ENCODE results near the gene LRMDA.
"Not testable (repeated sequence)": the region's sequence is repeated elsewhere in the genome, so short reads cannot be mapped to it uniquely, and the experiment has no call there.

The LRMDA gene

GRCh38 chr10:75605096-75605495, 173.7 kb downstream of the LRMDA start:
- in situ Hi-C loops (cut with MboI; ENCODE audit: low sequenced_read_pairs): no loop called here

- in situ Hi-C loops (cut with MboI; ENCODE audit: low sequenced_read_pairs): not testable (repeated sequence)
Observed at GRCh38 chr10:75605795-75606194, 174.4 kb downstream of the LRMDA start.

GRCh38 chr10:75606203-75606779, 174.9 kb downstream of the LRMDA start:
- in situ Hi-C loops (cut with MboI; ENCODE audit: low sequenced_read_pairs): no loop called here

- in situ Hi-C loops (cut with MboI; ENCODE audit: low sequenced_read_pairs): no loop called here
Observed at GRCh38 chr10:75607576-75607975, 176.2 kb downstream of the LRMDA start.

GRCh38 chr10:75610183-75610582, 178.8 kb downstream of the LRMDA start:
- in situ Hi-C loops (cut with MboI; ENCODE audit: low sequenced_read_pairs): no loop called here

- in situ Hi-C loops (cut with MboI; ENCODE audit: low sequenced_read_pairs): no loop called here
Observed at GRCh38 chr10:75611172-75611992, 180.0 kb downstream of the LRMDA start.

GRCh38 chr10:75611993-75612372, 180.6 kb downstream of the LRMDA start:
- in situ Hi-C loops (cut with MboI; ENCODE audit: low sequenced_read_pairs): no loop called here

- in situ Hi-C loops (cut with MboI; ENCODE audit: low sequenced_read_pairs): no loop called here
Observed at GRCh38 chr10:75612904-75613684, 181.7 kb downstream of the LRMDA start.

GRCh38 chr10:75613685-75614504, 182.5 kb downstream of the LRMDA start:
- in situ Hi-C loops (cut with MboI; ENCODE audit: low sequenced_read_pairs): no loop called here

- in situ Hi-C loops (cut with MboI; ENCODE audit: low sequenced_read_pairs): no loop called here
Observed at GRCh38 chr10:75616076-75616475, 184.7 kb downstream of the LRMDA start.

GRCh38 chr10:75616874-75617478, 185.6 kb downstream of the LRMDA start:
- in situ Hi-C loops (cut with MboI; ENCODE audit: low sequenced_read_pairs): no loop called here

- in situ Hi-C loops (cut with MboI; ENCODE audit: low sequenced_read_pairs): no loop called here
Observed at GRCh38 chr10:75617485-75618155, 186.2 kb downstream of the LRMDA start.

GRCh38 chr10:75619635-75620034, 188.2 kb downstream of the LRMDA start:
- in situ Hi-C loops (cut with MboI; ENCODE audit: low sequenced_read_pairs): no loop called here

GRCh38 chr10:75620356-75620755, 188.9 kb downstream of the LRMDA start:
- in situ Hi-C loops (cut with MboI; ENCODE audit: low sequenced_read_pairs): no loop called here

GRCh38 chr10:75621003-75621402, 189.6 kb downstream of the LRMDA start:
- in situ Hi-C loops (cut with MboI; ENCODE audit: low sequenced_read_pairs): not testable (repeated sequence)

GRCh38 chr10:75622503-75622902, 191.1 kb downstream of the LRMDA start:
- in situ Hi-C loops (cut with MboI; ENCODE audit: low sequenced_read_pairs): no loop called here

GRCh38 chr10:75623310-75624093, 192.1 kb downstream of the LRMDA start:
- in situ Hi-C loops (cut with MboI; ENCODE audit: low sequenced_read_pairs): no loop called here

- in situ Hi-C loops (cut with MboI; ENCODE audit: low sequenced_read_pairs): no loop called here
Observed at GRCh38 chr10:75624638-75625037, 193.2 kb downstream of the LRMDA start.

GRCh38 chr10:75630746-75631145, 199.3 kb downstream of the LRMDA start:
- in situ Hi-C loops (cut with MboI; ENCODE audit: low sequenced_read_pairs): no loop called here
